Fibroblast of gingiva (primary cell): Measurements from ENCODE around the gene CLDN19.
A peak's percentile ranks its signal among the peaks of the same experiment; 100 is the strongest.

ENCODE experiments used
- DNase-seq: peaks from one replicate; pipeline ENCODE4 v3.0.0-alpha.2; 2011; ENCODE audit warnings: low read depth

Gene CLDN19

GRCh38 chr1:42739753-42740700 is at the start of gene CLDN19:
CLDN19 (minus strand) TSS chr1:42740236; CDS start chr1:42740063, 173 bp downstream.
- DNase-seq, result no peak

DNA sequence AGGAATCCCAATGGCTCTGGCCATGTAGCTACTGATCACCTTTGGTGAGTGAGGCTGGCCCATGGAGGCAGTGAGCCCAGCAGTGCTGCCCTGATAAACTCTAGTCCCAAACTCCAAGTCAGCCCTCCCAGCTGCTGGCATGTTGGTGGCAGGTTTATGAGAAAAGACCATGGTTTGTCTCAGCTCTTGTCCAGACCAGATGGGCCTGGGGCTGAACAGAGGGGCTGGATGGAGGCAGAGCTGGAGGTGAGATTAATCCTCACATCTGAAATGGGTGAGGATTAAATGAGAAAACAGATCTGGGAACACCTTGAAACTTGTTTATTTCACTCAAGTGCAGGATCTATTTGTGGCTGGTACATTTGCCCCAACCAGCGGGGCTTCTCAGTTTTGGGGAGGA is 48.0 kb upstream of the CLDN19 start:
- DNase-seq, result no peak

DNA sequence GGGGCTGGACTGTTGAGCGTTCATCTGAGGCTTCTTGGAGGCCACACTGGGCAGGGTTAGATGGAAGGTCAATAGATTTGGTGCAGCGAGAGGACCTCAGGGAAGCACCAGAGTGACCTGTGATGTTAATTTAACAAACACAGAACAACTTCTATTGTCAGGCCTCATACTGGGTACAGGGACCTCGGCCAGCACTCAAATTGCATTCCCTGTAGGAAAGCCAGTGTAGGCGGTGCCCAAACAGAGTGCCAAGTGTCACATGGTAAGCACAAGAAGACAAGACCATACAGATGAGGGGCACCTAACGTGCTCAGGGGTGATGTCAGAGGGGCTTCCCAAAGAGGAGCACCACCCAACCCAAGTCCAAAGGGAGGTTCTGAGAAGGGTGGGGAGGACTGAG is 46.1 kb upstream of the CLDN19 start:
- DNase-seq, result no peak

DNA sequence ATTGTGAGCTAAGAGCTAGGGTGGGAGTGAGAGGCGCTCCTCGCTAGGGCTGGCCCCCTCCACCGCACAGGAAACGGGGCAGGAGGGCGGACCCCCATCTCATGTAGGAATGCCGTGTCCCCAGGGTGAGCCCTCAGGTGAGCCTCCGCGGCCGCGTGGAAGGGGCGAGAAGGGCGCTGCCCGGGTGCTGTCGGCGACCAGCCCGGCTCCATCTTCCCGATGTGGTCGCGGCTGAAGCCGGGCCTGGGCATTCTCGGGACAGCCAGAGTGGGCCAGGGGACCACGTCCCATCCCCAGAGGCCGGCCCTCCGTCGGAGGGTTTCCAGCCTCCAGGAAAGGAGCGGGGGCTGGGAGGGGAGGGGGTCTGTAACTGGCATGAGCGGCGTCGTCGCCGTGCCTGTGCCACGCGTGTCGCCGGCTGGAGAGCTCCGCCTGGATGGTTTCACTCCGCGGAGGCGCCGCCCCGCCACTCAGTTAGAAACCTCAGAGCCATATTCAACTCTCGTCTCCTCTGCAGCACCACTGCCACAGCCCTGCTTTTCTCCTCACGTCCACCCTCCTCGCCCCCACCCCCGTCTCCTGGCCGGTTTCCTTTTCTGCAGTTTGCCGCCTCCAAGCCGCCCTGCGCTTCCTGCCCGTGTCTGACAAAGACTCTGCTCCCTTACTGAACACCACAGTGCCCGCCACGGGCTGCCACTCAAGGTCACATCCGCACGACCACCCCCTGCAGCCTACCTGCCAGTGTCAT is 45.1 kb upstream of the CLDN19 start, which contains the start of gene TMEM269:
Gene TMEM269, plus strand, starts transcription at position 46 of the 748 bp plus-strand sequence. CDS start 4,903 bp downstream, outside the sequence.
- no peak for DNase-seq

DNA sequence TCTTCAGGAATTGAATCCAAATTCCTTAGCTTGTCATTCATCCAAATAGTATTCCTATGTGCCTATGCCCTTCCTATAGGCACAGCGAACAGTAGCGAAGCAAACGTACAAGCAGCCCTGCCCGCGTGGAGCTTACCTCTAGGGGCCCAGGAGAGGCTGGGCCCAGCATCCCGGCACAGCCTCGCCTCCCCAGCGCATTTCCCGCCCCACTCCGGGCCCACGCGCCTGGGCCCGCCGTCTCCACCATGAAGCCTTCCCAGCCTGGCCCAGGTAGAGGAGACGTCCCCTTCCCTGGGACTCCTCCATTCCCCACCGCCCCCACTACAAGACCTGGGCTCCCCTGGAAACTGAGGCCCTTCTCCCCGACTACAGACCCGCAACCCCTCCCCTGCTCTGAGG is 44.5 kb upstream of the CLDN19 start:
- no peak for DNase-seq

DNA sequence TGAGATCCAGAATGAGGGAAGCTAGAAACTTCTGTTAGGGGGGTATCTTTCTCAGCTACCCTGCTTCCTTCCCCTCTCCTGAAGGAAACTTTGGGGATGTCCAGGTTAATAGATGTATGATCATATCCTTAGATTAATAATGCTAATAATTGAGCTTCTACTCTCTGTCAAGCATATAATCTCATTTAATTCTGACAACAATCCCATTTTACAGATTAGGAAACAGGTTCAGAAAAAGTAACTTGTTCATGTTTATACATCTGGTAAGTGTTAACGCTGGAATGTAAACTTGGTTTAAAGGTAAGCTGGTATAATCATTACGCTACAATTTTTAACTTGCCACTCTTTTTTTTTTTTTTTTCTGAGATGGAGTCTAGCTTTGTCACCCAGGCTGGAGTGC is 43.1 kb upstream of the CLDN19 start:
- DNase-seq, result no peak

DNA sequence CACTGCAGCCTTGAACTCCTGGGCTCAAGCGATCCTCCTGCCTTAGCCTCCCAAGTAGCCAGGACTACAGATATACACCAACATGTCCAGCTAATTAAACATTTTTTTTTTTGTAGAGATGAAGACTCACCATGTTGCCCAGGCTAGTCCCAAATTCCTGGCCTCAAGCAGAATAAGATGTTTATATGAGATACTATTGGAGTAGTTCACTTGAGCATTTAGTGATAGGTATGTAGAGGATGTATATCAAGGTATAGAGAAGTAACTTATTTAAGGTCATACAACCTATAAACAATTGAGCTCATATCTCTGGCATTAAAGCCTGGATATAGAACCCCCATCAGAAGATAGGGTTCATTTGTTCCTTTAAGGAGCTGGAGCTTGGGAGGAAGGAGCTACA is 40.1 kb upstream of the CLDN19 start:
- DNase-seq, result no peak

- DNase-seq, result no peak
Measured at GRCh38 chr1:42779725-42780124, 39.7 kb upstream of the CLDN19 start.

DNA sequence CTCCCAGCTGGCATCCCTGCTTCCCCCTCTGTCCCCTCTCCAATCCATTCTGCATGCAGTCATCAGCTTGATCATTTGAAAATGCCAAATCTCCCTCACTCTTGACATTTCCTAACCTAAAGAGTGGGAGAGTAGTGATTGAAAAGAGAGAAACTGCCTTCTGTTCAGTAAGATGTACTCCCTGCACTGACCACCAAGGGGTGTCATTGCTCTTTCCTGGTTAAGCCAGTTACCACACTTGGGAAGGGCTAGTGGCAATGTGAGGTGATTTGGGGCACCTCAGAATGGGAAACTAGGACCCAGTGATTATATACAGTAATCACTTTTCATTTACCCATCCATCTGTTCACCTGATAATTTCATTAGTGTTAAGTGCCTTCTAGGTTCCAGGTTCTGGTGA is 37.8 kb upstream of the CLDN19 start:
- DNase-seq, result peak; percentile 25

GRCh38 chr1:42776502-42776901 is 36.5 kb upstream of the CLDN19 start:
- no peak for DNase-seq

- DNase-seq, result no peak
Measured at GRCh38 chr1:42774928-42775526, 35.0 kb upstream of the CLDN19 start.

- DNase-seq, result no peak
Measured at GRCh38 chr1:42773420-42773819, 33.4 kb upstream of the CLDN19 start.

DNA sequence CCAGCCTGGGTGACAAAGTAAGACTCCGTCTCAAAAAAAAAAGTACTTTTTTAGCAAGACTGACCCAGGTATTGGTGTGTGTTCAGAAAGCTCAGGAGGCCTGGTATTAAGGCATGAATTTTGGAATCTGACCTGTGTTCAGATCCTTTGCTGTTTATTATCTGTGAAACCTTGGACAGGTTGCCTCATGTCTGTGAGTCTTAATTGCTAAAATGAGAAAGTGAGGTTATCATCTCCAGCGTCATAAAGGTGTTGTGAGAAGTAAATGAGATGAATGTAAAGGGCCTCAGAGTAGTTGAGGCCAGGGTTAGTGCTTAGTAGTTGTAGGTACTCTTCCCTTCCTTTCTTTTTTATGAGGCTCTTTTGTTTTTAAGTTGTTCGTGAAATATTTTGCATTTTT is 29.8 kb upstream of the CLDN19 start:
- DNase-seq, result no peak

DNA sequence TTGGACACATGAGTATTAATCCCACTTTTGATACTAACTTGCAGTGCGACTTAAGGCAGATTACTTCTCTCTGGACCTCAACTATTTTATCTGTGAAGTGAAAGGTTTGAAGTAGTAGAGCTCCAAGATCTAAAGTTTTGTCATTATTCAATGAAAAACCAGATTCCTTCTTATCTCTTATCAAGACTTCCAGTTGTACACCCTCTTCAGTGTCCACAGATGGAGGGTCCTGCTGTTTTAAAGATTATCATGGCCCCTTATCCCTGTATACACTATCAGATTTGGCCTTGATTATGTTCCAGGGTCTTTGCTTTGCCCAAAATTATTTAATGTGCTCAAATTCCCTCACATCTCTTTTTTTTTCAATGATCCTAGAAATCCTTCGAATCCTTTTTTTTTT is 28.1 kb upstream of the CLDN19 start:
- DNase-seq, result no peak

DNA sequence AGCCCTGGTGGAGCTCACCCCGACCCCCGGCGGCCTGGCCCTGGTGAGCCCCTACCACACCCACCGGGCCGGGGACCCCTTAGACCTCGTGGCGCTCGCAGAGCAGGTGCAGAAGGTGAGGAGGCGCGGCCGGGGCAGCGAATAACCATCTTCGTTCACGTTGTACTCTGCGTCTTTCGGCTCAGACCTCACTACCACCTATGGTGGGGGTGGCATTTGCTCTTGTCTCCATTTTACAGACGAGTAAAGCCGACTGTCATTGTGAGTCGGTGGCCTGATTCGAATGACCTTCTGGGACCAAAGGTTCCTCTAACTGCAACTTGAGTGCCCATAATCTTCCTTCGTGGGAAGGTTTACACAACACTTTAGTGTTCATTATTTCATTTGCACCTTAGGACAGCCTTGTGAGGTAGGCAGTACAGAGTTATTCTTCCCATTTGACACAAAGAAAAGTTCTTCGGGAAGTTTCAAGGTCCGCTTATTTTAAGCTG is 27.5 kb upstream of the CLDN19 start:
- no peak for DNase-seq

DNA sequence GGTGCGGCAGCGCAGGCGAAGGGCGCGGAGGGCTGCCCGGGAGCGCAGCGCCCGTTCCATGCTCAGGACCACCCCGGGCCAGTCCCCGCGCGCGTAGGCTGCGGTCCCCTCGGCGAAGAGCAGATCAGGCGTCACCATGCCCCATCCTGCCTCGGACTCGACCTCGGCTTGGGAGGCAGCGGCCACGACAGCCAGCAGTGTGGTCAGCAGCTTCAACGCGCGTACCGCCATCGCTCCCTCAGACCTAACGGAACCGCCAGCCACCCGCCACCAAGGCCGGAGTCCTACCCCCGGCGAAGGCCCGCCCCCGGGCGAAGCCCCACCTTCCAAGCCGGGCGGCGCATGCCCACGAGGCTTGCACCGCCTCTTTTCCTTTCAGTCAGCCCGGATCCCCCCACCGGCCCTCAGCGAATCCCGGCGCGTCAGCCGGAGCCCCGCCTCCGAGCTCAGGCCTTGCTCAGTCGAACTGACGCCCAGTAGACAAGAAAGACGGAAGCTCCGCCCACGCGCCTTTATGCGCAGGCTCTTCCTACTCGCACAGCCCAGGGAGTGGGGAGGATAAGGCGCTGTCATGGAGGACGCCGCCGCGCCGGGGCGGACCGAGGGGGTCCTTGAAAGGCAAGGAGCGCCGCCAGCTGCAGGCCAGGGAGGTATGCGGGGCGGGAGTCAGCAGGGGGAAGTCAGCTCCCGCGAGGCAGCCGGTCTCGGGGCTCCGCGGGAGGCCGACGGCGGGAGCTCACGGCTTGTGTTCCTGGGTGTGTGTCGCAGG is 26.9 kb upstream of the CLDN19 start, which contains the start of the genes C1orf50 and P3H1:
Gene C1orf50, plus strand, starts transcription at position 509 of the 769 bp plus-strand sequence. Its CDS starts 63 bp downstream, at position 572.
Gene P3H1, minus strand, starts transcription at position 288 of the 769 bp plus-strand sequence. Its CDS starts 57 bp downstream, at position 231.
- DNase-seq, result peak; percentile 98

DNA sequence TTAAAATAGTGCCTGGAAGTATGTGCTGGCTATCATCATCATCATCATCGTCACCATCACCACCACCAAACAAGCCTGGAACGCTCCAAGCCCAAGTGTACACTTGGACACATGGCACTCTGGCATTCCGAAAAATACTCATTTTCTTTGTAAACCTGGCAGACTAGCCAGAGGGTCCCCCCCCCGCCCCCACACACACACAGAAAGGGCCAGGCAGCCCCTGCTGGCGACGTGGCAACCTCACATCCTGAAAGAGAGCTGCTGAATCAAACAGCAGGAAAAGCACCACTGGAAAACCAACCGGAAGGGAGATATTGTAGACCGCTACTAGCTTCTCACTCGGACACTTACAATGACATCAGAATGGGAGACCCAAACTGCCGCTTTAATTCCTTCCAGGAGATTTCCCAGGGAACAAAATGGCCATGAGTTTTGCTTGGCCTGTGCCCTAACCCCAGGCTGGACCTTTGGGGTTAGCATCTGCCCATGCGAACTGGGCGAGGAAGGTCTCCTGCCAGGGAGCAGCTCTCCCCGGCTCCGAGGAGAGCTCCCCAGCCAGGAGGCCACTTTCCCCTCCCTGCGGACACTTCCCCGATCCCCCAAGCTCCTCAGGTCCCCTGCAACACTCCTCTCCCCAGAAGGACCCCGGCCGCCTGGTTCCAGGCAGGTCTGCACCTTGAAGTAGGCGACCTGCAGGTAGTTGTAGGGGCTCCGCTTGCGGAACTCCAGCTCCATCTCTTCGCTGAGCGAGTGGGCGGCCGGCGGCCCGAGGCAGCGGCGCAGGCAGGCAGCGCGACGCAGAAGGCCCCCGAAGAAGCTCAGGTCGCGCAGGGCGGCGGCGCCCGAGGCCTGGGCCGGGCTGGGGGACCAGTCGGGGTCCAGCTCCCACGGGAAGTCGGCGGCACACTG is 26.1 kb upstream of the CLDN19 start:
- peak; percentile 76 for DNase-seq

DNA sequence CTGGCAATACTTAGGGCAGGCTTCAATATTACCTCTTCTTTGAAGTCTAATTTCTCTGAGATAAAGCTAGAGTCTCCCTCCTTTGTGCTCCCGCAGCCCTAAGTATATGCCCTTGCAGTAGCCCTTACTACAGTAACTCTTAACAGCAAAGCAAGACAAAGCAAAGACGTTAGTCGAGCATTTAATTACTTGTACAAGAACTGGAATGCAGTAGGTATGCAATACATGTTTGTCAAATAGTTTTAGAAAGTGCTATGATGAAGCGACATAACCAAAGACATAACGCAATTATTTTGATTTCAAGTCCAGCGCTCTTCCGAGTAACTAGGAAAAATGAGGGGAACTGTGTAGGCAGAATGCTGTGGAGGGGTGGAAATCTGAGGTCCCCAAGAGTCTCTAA is 25.2 kb upstream of the CLDN19 start:
- peak; percentile 21 for DNase-seq

GRCh38 chr1:42762269-42762668 is 22.2 kb upstream of the CLDN19 start:
- no peak for DNase-seq

- DNase-seq, result no peak
Measured at GRCh38 chr1:42761567-42761966, 21.5 kb upstream of the CLDN19 start.
